ENCODE measurements around the gene ZDHHC19. TPM values are rescaled to one million over a fixed set of nuclear protein-coding genes. Genes with fewer than 3 reads are reported as not detected.

Gene ZDHHC19
- total RNA-seq, 4 donors from 2014 or later = 2.2 TPM; not detected in 3

GRCh38 chr3:196238612-196239560, 27.7 kb upstream of the ZDHHC19 start:
- DNase-seq = no peak
- no peak overlapping the region for H3K4me3 ChIP-seq
- no peaks in the 10 kb centered on the region for H3K9me3 ChIP-seq
- H3K36me3 ChIP-seq = no peaks in the 10 kb centered on the region
- no peaks in the 10 kb centered on the region for H3K27me3 ChIP-seq
- intact Hi-C loops (cut with DNase I; ENCODE audit: low total_unique reads) = no loop called here
- H3K4me1 ChIP-seq = no peaks in the 10 kb centered on the region
- no peak overlapping the region for H3K27ac ChIP-seq
- TF ChIP-seq POLR2A (IDR thresholded peaks at IDR 0.05) (no peak), CTCF (IDR thresholded peaks at IDR 0.05) (no peak)

- Histone ChIP-seq H3K4me1 (no peaks in the 10 kb centered on the region), H3K27ac (no peak overlapping the region), H3K9me3 (no peaks in the 10 kb centered on the region), H3K27me3 (no peaks in the 10 kb centered on the region), H3K36me3 (no peaks in the 10 kb centered on the region), H3K4me3 (no peak overlapping the region)
- no peak for DNase-seq
- intact Hi-C loops (cut with DNase I; ENCODE audit: low total_unique reads) = no loop called here
- TF ChIP-seq POLR2A (IDR thresholded peaks at IDR 0.05) (no peak), CTCF (IDR thresholded peaks at IDR 0.05) (no peak)
Measured at GRCh38 chr3:196237203-196237602, 26.0 kb upstream of the ZDHHC19 start.

- no peaks in the 10 kb centered on the region for H3K36me3 ChIP-seq
- no peaks in the 10 kb centered on the region for H3K9me3 ChIP-seq
- H3K4me1 ChIP-seq = no peaks in the 10 kb centered on the region
- TF ChIP-seq POLR2A (IDR thresholded peaks at IDR 0.05) = no peak
- no peak for TF ChIP-seq CTCF (IDR thresholded peaks at IDR 0.05)
- intact Hi-C loops (cut with DNase I; ENCODE audit: low total_unique reads) = no loop called here
- no peak for DNase-seq
- H3K4me3 ChIP-seq = no peak overlapping the region
- H3K27me3 ChIP-seq = no peaks in the 10 kb centered on the region
- H3K27ac ChIP-seq = no peak overlapping the region
Measured at GRCh38 chr3:196236223-196236622, 25.0 kb upstream of the ZDHHC19 start.

GRCh38 chr3:196235452-196236122, 24.4 kb upstream of the ZDHHC19 start:
- no peaks in the 10 kb centered on the region for H3K4me1 ChIP-seq
- no peaks in the 10 kb centered on the region for H3K27me3 ChIP-seq
- H3K36me3 ChIP-seq = no peaks in the 10 kb centered on the region
- no peaks in the 10 kb centered on the region for H3K9me3 ChIP-seq
- TF ChIP-seq POLR2A (IDR thresholded peaks at IDR 0.05) (no peak), CTCF (IDR thresholded peaks at IDR 0.05) (no peak)
- intact Hi-C loops (cut with DNase I; ENCODE audit: low total_unique reads) = no loop called here
- DNase-seq = no peak
- H3K4me3 ChIP-seq = no peak overlapping the region
- H3K27ac ChIP-seq = no peak overlapping the region

GRCh38 chr3:196232882-196233251, 21.7 kb upstream of the ZDHHC19 start:
- Histone ChIP-seq H3K9me3 (no peaks in the 10 kb centered on the region), H3K4me1 (no peaks in the 10 kb centered on the region), H3K36me3 (no peaks in the 10 kb centered on the region), H3K27me3 (no peaks in the 10 kb centered on the region), H3K27ac (no peak overlapping the region), H3K4me3 (no peak overlapping the region)
- intact Hi-C loops (cut with DNase I; ENCODE audit: low total_unique reads) = no loop called here
- no peak for TF ChIP-seq POLR2A (IDR thresholded peaks at IDR 0.05)
- no peak for TF ChIP-seq CTCF (IDR thresholded peaks at IDR 0.05)
- DNase-seq = no peak
